TTC549 (cell line): Measurements from ENCODE around the gene KIF17.

Experiments
- FAIRE-seq: peaks from 2 replicates; lab custom pipeline; 2012; peaks lifted over from hg19 to GRCh38; lab: Jason Lieb, UNC

KIF17 gene

GRCh38 chr1:20710469-20711284 lies 7.1 kb downstream of the KIF17 start:
- no peak for FAIRE-seq

GRCh38 chr1:20709868-20710267 lies 7.9 kb downstream of the KIF17 start:
- no peak for FAIRE-seq

- FAIRE-seq = no peak
These were observed 8.9 kb downstream of the KIF17 start for GRCh38 chr1:20708891-20709290.

GRCh38 chr1:20708057-20708456 lies 9.8 kb downstream of the KIF17 start:
- FAIRE-seq = no peak

GRCh38 chr1:20706841-20707240 lies 11.0 kb downstream of the KIF17 start:
- no peak for FAIRE-seq

GRCh38 chr1:20705203-20705755 lies 12.5 kb downstream of the KIF17 start:
- no peak for FAIRE-seq

- FAIRE-seq = no peak
These were observed 13.2 kb downstream of the KIF17 start for GRCh38 chr1:20704390-20705202.

- no peak for FAIRE-seq
These were observed 14.6 kb downstream of the KIF17 start for GRCh38 chr1:20703124-20703756.

- no peak for FAIRE-seq
These were observed 15.4 kb downstream of the KIF17 start for GRCh38 chr1:20702416-20702815.

- FAIRE-seq = no peak
These were observed 16.0 kb downstream of the KIF17 start for GRCh38 chr1:20701847-20702246.

GRCh38 chr1:20701446-20701845 lies 16.4 kb downstream of the KIF17 start:
- FAIRE-seq = no peak

- FAIRE-seq = no peak
These were observed 17.1 kb downstream of the KIF17 start for GRCh38 chr1:20700636-20701215.

GRCh38 chr1:20699558-20699957 lies 18.2 kb downstream of the KIF17 start:
- no peak for FAIRE-seq

GRCh38 chr1:20698195-20698910 lies 19.5 kb downstream of the KIF17 start:
- FAIRE-seq = no peak

- no peak for FAIRE-seq
These were observed 20.2 kb downstream of the KIF17 start for GRCh38 chr1:20697563-20697962.

GRCh38 chr1:20696397-20697333 lies 21.1 kb downstream of the KIF17 start:
- FAIRE-seq = no peak

GRCh38 chr1:20695515-20695914 lies 22.3 kb downstream of the KIF17 start:
- no peak for FAIRE-seq

GRCh38 chr1:20693623-20694022 lies 24.2 kb downstream of the KIF17 start:
- no peak for FAIRE-seq

- FAIRE-seq = no peak
These were observed 25.9 kb downstream of the KIF17 start for GRCh38 chr1:20691872-20692271.

- no peak for FAIRE-seq
These were observed 28.2 kb downstream of the KIF17 start for GRCh38 chr1:20689645-20690056.
